D341Med (cell line): Measurements from ENCODE around the gene KSR1.
"Not testable (repeated sequence)": the region's sequence is repeated elsewhere in the genome, so short reads cannot be mapped to it uniquely, and the experiment has no call there.

Experiments
- DNase-seq: peaks from one replicate; pipeline ENCODE4 v3.0.0; 2012; ENCODE audit warnings: low spot score

The KSR1 gene

GRCh38 chr17:27455914-27456680 lies at the start of gene KSR1:
KSR1 (plus strand) TSS chr17:27456448; CDS start chr17:27456644, 196 bp downstream.
- peak; percentile 98 for DNase-seq

- DNase-seq, result no peak
Observed at GRCh38 chr17:27407916-27408864, 48.1 kb upstream of the KSR1 start.

DNA sequence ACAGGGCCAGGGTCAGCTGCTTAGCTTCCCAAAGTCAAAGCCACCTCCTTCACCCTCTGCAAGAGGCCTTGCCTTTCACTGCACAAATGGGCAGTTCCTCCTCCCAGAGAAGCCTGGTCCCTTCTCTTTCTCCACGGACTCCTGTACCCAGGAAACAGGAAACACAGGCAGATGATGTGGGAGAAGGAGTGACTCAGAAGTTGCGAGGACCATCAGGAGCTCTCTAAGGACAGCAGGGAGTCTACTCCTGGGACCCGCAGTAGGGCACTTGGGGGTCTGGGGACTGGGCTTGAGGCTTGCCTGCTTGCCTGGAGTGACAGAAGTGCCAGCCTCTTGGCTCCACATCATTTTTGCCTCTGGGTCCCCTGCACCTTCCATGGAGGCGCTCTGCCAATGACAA lies 47.4 kb upstream of the KSR1 start:
- no peak for DNase-seq

- not testable (repeated sequence) for DNase-seq
Observed at GRCh38 chr17:27412158-27412557, 44.1 kb upstream of the KSR1 start.

- no peak for DNase-seq
Observed at GRCh38 chr17:27413315-27413714, 42.9 kb upstream of the KSR1 start.

- DNase-seq, result no peak
Observed at GRCh38 chr17:27413792-27414191, 42.5 kb upstream of the KSR1 start.

- DNase-seq, result no peak
Observed at GRCh38 chr17:27414271-27414670, 42.0 kb upstream of the KSR1 start.

DNA sequence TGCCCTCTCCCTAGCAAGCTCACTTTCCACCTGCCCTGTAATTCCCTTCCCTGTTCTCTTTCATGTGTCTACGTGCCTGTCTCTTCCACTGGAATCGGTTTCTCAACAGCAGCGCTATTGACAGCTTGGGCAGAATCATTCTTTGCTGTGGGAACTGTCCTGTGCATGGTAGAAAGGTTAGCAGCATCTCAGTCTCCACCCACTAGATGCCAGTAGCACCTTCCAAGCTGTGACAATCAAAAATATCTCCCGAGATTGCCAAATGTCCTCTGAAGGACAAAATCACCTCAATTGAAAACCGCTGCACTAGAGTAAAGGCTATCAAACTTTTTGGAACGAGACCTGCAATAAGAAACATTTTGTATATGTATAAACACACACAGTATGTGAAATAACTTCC lies 41.6 kb upstream of the KSR1 start:
- no peak for DNase-seq

- DNase-seq, result peak; percentile 54
Observed at GRCh38 chr17:27415120-27415795, 41.0 kb upstream of the KSR1 start.

DNA sequence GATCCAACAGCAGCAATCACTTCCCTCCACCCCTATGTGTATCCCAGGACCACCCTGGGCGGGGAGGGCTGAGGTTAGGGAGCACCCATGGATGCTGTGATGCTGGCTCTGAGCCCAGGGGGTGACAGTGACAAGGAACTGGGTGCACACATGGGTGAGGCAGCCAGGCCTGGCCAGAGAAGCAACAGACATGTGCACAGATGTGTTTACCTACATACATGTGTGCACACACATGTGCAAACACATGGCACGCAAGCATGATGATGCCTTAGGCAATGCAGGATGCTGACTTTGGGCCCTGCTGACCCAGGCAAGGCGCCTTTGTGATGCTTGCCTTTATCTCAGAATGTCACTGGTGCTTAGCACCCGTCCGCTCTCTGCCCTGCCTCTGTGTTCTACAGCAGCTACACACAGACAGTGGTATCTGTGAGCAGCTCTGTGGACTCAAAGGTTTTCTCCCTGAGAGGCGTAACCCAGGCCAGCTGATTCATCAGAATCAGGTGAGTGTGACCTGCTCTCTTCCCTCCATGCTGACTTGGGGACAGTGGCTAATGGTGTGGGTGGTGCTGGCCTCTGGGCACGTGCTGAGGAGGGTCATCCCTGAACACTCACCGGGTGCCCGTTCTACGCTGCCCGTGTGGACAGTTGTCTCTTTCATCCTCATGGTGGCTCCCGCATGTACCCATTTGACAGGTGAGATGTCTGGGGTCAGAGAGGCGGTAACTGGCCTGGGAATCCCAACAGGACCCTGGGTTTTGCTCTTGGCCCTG lies 38.5 kb upstream of the KSR1 start:
- no peak for DNase-seq

DNA sequence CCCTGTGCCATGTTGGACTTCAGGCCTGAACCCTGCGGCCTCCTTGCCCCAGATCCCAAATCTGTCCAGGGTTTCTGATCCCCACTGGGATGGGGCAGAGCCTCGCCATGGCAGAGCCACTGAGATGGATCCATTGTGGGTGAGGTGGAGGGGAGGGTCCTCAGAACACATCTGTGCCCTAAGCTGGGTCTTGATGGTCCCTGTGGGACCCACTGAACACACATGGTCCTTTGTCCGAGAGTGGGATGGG lies 38.0 kb upstream of the KSR1 start:
- no peak for DNase-seq

- no peak for DNase-seq
Observed at GRCh38 chr17:27419156-27419555, 37.1 kb upstream of the KSR1 start.

DNA sequence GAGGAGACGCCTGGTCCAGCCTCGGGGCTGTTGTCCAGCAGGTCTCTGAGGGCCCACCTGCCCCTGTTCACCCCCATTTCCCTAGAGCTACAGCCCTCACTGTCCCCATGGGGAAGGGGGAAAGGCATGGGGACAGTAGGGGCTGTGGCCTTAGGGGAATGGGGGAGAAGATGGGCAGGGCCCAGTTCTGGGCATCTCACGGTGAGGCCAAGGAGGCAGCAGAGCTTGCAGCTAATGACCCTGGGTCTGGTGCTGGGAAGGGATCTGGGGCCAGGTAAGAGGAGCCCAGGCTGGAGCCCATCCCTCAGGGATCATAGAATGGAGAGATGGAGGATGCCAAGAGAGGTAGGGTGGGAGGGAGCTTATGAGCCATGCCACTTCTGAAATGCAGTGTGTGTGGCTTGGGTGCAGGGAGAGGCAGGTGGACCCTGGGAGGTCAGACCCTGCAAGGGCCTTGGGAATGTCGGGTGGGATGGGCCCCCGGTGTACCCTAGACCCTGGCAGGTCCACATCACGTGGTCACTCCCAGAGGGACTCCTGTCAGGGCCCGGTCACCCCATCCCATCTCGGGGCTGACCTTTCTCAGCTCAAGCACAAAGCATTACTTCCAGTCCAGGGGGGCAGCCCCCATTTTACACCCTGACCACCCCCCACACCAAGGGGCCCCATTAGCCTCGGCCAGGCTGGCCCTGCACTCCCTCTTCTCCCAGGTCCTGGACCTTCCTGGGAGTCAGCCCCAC lies 35.9 kb upstream of the KSR1 start:
- no peak for DNase-seq

DNA sequence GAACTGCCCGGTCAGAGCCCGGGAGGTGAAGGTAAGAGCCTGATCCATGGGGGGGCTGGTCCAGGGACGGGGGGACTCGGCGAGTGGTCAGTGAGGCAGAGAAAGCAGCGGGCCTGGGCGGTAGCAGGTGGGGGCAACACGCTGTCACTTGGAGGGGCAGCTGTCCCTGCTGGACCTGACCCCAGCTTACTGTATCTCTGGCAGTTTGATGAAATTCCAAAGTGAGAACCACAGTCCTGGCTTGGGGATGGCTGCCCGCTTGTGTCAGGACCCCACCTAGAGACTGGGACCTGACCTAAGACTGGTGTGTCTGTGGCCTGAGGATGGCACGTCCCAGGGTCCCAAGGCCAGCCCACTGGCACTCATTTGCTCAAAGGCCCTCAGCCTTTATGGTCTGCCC lies 35.1 kb upstream of the KSR1 start:
- no peak for DNase-seq

GRCh38 chr17:27421626-27422025 lies 34.6 kb upstream of the KSR1 start:
- not testable (repeated sequence) for DNase-seq

DNA sequence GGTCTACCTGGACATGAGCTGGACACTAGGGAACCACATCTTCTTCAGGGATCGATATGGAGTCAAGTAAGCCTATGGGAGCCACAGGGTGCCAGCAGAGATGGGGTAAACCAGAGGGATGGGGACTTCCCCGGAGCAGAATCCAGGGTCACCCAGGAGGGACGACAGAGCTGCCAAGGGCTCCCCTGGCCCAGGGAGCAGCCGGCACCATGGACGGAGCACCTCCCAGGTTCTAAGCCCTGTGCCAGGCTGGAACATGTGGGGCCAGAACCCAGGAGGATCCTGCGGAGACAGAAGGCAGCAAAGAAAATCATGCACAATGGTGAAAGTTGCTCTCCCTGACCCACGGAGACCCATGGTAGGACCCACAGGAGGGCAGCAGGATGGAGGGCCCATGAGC lies 33.6 kb upstream of the KSR1 start:
- no peak for DNase-seq

GRCh38 chr17:27423651-27424050 lies 32.6 kb upstream of the KSR1 start:
- no peak for DNase-seq

- DNase-seq, result no peak
Observed at GRCh38 chr17:27424516-27424915, 31.7 kb upstream of the KSR1 start.

- DNase-seq, result no peak
Observed at GRCh38 chr17:27424941-27425340, 31.3 kb upstream of the KSR1 start.

DNA sequence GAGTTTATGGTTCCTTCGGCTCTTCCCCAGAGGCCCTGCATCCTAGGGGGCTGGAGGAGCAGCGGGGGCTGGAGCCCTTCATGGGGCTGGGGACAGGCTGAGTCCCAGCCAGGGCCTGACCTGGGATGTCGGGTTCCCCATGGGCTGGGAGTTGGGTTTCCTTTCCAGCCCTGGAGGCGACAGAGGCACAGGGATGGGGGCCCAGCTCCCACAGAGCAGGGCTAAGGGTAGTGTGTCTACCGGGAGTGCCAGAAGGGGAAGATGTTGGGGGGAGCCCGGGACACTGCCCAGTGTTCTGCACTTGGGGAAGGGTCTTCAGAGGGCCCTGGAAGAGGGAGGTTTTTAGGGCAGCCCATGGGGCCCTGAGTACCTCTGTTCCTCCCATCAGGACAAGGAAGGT lies 30.7 kb upstream of the KSR1 start:
- DNase-seq, result not testable (repeated sequence)

DNA sequence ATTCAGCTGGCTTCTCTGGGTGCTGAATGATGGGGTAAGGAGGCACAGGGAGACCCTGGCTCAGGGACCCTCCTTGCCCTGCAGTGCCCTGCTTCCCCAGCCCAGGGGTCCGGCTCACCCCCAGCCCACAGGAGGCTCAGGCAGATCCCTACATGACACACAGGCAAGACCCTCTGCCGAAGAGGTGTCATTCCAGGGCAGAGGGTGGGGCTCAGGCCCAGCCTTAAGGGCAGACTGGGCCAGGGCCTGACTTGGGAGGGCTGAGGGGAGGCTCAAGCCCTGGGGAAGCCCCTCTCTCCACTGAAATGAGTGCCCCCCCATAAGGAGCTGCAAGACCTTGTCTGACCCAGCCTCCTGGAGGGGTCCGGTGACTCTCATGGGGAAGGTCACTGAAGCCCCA lies 30.3 kb upstream of the KSR1 start:
- DNase-seq, result no peak
